ENCODE results near the gene CDH23.

- TF ChIP-seq CTCF (IDR thresholded peaks at IDR 0.05; ENCODE audit: poor library complexity, severe bottlenecking) (peak; percentile 43), EZH2 (IDR thresholded peaks at IDR 0.05; ENCODE audit: borderline replicate concordance, insufficient read depth, low read length, poor library complexity, severe bottlenecking) (no peak), RAD21 (conservative IDR thresholded peaks at IDR 0.05) (no peak), REST (IDR thresholded peaks at IDR 0.05; ENCODE audit: borderline replicate concordance) (no peak), POLR2AphosphoS5 (IDR thresholded peaks at IDR 0.05) (peak; percentile 69), EP300 (conservative IDR thresholded peaks at IDR 0.05; ENCODE audit: poor library complexity, severe bottlenecking) (no peak), MXI1 (conservative IDR thresholded peaks at IDR 0.05; ENCODE audit: poor library complexity, severe bottlenecking) (no peak)
These were observed 34.8 kb downstream of the CDH23 start for GRCh38 chr10:71431239-71432100.

Data from neural cell (in vitro differentiated cells).